22Rv1 (cell line): ENCODE results near the gene L3MBTL4.

Experiments used
- H3K27ac ChIP-seq: fragments of 450-650 bp; 2 replicates; pipeline ENCODE4 v1.5.1; 2017
- ZFX ChIP-seq: fragments of 450-650 bp; IDR thresholded peaks from 2 replicates; pipeline ENCODE4 v1.6.1; 2017; ENCODE audit warnings: antibody characterized with exemption, borderline replicate concordance
- TF ChIP-seq, protein P1 (sequence below): fragments of 450-650 bp; IDR thresholded peaks from 2 replicates; pipeline ENCODE4 v1.5.1; 2017; ENCODE audit warnings: mild to moderate bottlenecking

L3MBTL4 gene

DNA sequence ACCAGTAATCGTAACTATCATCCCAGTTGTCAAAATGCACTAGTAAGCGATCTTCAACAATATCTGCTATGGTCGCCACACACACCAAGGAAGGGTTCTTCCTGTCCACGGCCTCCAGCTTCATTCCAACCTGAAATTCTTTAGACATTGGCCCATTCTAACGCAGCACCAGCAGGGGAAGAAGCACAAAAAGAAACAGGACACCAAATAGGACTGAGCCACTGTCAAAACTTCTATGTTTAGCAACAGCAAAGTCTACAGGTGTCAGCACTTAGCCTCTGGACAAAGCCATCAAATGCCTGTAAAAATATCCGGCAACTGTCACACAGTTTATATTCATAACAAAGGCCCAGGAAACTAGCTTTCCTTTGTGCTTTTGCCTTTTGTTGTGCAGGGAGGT is 175.0 kb downstream of the L3MBTL4 start:
- TF ChIP-seq ZFX, result no peak
- H3K27ac ChIP-seq, result no peak overlapping the region

DNA sequence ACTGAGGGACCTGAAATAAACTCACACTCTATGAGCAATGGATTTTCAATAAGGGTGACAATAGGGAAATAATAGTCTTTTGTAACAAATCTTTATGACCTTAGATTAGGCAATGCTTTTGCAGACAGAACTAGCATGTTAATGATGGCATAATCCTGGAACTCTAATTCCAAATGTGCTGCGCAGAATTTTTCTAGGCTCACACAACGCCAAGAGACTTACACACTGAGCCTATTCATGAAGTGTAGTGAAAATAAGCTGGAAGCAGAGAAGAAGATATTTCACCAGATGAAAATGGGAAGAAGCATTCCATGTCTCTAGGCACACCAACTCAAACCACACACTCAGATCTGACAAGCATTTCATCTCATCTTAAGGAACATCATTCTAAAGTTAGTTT is 178.5 kb downstream of the L3MBTL4 start:
- no peak overlapping the region for H3K27ac ChIP-seq
- no peak for TF ChIP-seq ZFX
- TF ChIP-seq, protein P1, sequence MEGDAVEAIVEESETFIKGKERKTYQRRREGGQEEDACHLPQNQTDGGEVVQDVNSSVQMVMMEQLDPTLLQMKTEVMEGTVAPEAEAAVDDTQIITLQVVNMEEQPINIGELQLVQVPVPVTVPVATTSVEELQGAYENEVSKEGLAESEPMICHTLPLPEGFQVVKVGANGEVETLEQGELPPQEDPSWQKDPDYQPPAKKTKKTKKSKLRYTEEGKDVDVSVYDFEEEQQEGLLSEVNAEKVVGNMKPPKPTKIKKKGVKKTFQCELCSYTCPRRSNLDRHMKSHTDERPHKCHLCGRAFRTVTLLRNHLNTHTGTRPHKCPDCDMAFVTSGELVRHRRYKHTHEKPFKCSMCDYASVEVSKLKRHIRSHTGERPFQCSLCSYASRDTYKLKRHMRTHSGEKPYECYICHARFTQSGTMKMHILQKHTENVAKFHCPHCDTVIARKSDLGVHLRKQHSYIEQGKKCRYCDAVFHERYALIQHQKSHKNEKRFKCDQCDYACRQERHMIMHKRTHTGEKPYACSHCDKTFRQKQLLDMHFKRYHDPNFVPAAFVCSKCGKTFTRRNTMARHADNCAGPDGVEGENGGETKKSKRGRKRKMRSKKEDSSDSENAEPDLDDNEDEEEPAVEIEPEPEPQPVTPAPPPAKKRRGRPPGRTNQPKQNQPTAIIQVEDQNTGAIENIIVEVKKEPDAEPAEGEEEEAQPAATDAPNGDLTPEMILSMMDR, result no peak

DNA sequence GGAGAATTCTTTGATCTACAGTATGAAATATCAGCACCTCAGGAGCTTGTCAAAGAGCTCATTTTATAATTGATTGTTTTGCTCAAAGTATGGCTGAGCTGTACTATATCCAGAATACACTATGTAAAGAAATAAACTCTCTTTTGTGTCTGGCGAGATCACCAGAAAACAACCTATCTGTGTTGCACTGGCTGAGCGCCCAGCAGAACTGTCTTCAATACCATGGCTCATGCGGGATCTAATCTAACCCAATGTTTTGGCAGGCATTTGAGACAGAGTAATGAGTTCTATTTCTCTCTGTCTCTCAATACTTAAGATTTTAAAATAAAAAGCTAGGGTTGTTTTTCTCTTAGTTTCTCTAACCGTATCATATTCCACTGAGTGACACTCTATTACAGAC is 192.4 kb downstream of the L3MBTL4 start:
- no peak overlapping the region for H3K27ac ChIP-seq
- TF ChIP-seq ZFX, result no peak
- TF ChIP-seq, protein P1, result no peak

DNA sequence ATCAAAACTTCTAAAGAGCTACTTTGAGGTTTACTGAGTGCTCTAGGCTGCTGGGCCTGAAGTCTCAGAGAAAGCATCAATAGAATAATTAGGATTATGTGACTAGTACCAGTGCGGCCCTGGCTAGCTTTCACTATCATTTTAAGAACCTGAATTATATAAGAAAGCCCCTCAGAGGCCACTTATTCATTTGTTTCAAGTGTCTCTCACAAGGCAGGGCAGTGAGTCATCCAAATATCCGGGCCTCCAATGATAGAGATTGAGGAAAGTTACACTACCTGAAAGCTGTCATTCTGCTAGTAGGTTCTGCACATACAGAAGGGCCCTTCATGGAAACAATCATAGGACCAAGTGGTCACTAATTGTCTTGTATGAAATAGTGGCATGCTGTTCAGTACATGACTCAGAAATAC is 193.1 kb downstream of the L3MBTL4 start:
- TF ChIP-seq, protein P1, result no peak
- TF ChIP-seq ZFX, result no peak
- no peak overlapping the region for H3K27ac ChIP-seq

DNA sequence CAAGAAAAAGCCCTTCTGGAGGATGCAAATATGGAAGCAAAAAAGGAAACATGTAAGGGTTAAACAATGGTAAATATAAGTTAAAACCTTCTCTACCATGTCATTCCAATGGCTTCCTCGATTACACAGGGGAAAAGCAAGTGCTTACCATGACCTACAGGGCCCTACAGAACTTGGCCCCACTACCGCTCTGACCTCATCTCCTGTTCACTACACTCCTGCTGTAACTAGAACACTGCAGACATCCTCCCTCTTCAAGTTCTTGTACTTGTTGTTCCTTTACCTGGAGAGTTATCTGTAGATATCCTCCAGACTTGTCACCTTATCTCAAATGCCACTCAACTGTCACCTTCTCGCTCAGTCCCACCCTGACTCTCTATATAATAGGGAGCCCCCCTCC is 194.6 kb downstream of the L3MBTL4 start:
- TF ChIP-seq, protein P1, result no peak
- TF ChIP-seq ZFX, result no peak
- H3K27ac ChIP-seq, result no peak overlapping the region

DNA sequence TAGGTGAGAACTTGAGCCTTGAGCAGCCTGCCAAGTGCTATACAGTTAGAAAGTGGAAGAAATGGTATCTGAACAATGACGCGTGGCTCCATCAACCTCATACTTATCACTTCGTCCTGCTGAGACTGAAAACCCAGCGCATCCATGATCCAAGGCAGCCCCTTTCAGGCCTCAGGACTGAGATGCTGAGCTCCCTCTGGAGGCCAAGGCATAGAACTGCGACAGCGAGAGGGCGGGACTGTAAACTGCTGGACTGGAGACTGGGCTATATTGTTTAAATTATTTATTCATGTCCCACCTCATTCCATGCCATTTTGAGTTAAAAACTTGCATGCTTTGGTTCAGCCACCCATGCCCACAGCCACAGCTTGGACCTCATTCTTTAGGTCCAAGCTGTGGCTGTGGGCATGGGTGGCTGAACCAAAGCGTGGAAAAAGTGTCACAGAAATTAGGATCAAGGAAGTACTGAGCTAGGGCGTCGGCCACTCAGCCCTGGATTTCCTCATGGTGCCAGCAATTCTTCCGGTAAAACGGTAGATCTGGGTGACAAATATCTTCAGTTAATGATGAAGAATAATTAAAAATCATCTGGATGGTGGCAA is 195.5 kb downstream of the L3MBTL4 start:
- H3K27ac ChIP-seq, result no peak overlapping the region
- TF ChIP-seq ZFX, result no peak
- TF ChIP-seq, protein P1, result peak; percentile 87

DNA sequence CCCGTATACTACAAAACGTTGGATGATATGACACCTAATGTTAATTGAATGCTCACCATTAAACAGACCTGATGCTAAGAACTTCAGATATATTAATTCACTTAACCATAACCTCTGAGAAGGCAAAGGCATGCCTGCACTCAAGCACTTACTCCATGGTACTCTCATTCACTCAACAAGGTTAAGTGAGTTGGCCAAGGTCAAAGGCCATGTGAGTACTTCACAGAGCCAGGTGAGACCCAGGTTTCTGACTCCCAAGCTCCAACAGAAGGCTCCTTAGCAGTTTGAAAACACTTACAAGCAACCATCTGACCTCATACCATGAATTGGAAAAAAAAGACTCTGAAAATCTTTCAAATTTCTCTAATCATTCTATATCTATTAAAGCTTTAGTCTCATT is 198.8 kb downstream of the L3MBTL4 start:
- no peak overlapping the region for H3K27ac ChIP-seq
- no peak for TF ChIP-seq ZFX
- TF ChIP-seq, protein P1, result no peak

DNA sequence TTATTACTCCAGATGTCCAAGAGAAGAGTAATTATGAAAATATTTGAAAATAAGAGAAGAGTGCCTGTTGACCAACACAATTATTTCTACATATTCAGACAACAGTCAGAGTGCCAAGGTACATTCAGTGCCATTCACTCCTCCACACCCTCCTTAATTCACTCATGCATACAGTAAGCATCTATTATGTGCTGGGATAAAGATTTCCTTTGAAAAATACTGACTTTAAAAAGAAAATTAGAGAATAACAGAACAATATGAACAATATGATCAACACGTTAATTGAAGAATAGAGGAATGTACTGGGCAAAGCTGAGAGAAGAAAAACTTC is 203.6 kb downstream of the L3MBTL4 start:
- H3K27ac ChIP-seq, result no peak overlapping the region

More for the DNA sequence above, 203.6 kb downstream of the L3MBTL4 start:
- TF ChIP-seq ZFX, result no peak
- TF ChIP-seq, protein P1, result no peak
